HepG2 (cell line): ENCODE data around the gene POPDC2. TPM values are rescaled to one million over a fixed set of nuclear protein-coding genes. Genes with fewer than 3 reads are reported as not detected.

Experiments used
- ATAC-seq: fragments of 200-7000 bp; cut with Tn5 transposase; 3 replicates; pipeline ENCODE4 v1.9.1; 2020; ENCODE audit warnings: mild to moderate bottlenecking, moderate library complexity
- BruUV-seq: library from RNA; stranded (reverse); fragments of 400-500 nt; replicated peaks from 2 replicates; lab custom pipeline; 2021; lab: Mats Ljungman, UMichigan
- CTCF ChIA-PET: fragments of 300-600 bp; formaldehyde crosslinking; extraction: SDS; loops from one replicate; lab custom pipeline; 2021; ENCODE audit warnings: low total read pairs, inconsistent platforms, low intra/inter-chr PET ratio; lab: Yijun Ruan, JAX
- POLR2A ChIA-PET: fragments of 350-600 bp; sonication (Branson Sonifier 250); formaldehyde crosslinking; loops from one replicate; lab custom pipeline; 2020; ENCODE audit warnings: antibody characterized with exemption, inconsistent platforms; lab: Yijun Ruan, JAX
- DNase-seq: peaks from one replicate; pipeline ENCODE4 v3.0.0-alpha.2; 2015; ENCODE audit warnings: low spot score
- FAIRE-seq: peaks from 3 replicates; lab custom pipeline; 2011; peaks lifted over from hg19 to GRCh38; lab: Jason Lieb, UNC
- H2AFZ ChIP-seq: one replicate; pipeline ENCODE4 v1.6.1; 2011; ENCODE audit warnings: low read length, inconsistent platforms
- H3K27ac ChIP-seq: fragments of 300-600 bp; 3 replicates; pipeline ENCODE4 v1.8.0; 2011; ENCODE audit warnings: mixed run types, mild to moderate bottlenecking, mixed read lengths, low read length, inconsistent platforms; ENCODE audit not compliant: insufficient read depth; ENCODE audit errors: extremely low read length
- H3K27me3 ChIP-seq, 2 experiments: fragments of 200-600 bp in 1 of 2; 2 replicates in 1 of 2; 3 replicates in 1 of 2; pipeline versions ENCODE4 v1.6.0 to v1.8.0; 2011; ENCODE audit warnings: low read length in 2 of 2, mild to moderate bottlenecking in 2 of 2, moderate library complexity in 2 of 2, inconsistent platforms in 1 of 2; ENCODE audit not compliant: insufficient read depth in 2 of 2, control insufficient read depth in 1 of 2
- H3K36me3 ChIP-seq, 2 experiments: fragments of 200-600 bp in 1 of 2; replicated peaks in 1 of 2; 2 replicates in 1 of 2; 3 replicates in 1 of 2; pipeline versions ENCODE4 v1.5.1 to v1.8.0; 2011; ENCODE audit warnings: low read length in 2 of 2, inconsistent platforms in 1 of 2; ENCODE audit not compliant: insufficient read depth in 2 of 2, control insufficient read depth in 1 of 2
- H3K4me1 ChIP-seq: 2 replicates; pipeline ENCODE4 v1.5.1; 2012; ENCODE audit warnings: low read length, inconsistent platforms; ENCODE audit not compliant: insufficient read depth
- H3K4me2 ChIP-seq: 2 replicates; pipeline ENCODE4 v1.6.0; 2011; ENCODE audit warnings: low read depth, low read length, inconsistent platforms
- H3K4me3 ChIP-seq, 3 experiments: fragments of 200-600 bp in 1 of 3; sonication (generic), shearing (Covaris generic) in 1 of 3; replicated peaks in 1 of 3; 2 replicates each; pipeline ENCODE4 v1.5.1; 2011 to 2016; ENCODE audit warnings: low read length in 3 of 3, inconsistent platforms in 2 of 3, low read depth in 2 of 3, mild to moderate bottlenecking in 2 of 3, control low read depth in 1 of 3, mixed read lengths in 1 of 3; ENCODE audit not compliant: insufficient read depth in 1 of 3
- H3K79me2 ChIP-seq: one replicate; pipeline ENCODE4 v1.6.1; 2011; ENCODE audit warnings: low read length, inconsistent platforms; ENCODE audit not compliant: insufficient read depth
- H3K9ac ChIP-seq: 2 replicates; pipeline ENCODE4 v1.6.0; 2011; ENCODE audit warnings: mild to moderate bottlenecking, low read depth, low read length, inconsistent platforms; ENCODE audit not compliant: insufficient read depth
- H3K9me3 ChIP-seq: 2 replicates; pipeline ENCODE4 v1.5.1; 2012; ENCODE audit warnings: mild to moderate bottlenecking, low read length
- H4K20me1 ChIP-seq: 2 replicates; pipeline ENCODE4 v1.6.0; 2011; ENCODE audit warnings: inconsistent platforms, mild to moderate bottlenecking, low read length, moderate library complexity; ENCODE audit not compliant: insufficient read depth
- CEBPG ChIP-seq: IDR thresholded peaks from 2 replicates; pipeline ENCODE4 v1.6.1; 2016
- MED8 ChIP-seq: sonication (generic); formaldehyde crosslinking; IDR thresholded peaks from 2 replicates; pipeline ENCODE4 v1.8.1; 2023; ENCODE audit warnings: mild to moderate bottlenecking, missing genetic modification reagents; ENCODE audit not compliant: insufficient replicate concordance
- SP2 ChIP-seq: sonication (generic); formaldehyde crosslinking; IDR thresholded peaks from 2 replicates; pipeline ENCODE4 v1.5.1; 2020; ENCODE audit warnings: mild to moderate bottlenecking, missing genetic modification reagents
- ZNF260 ChIP-seq: sonication (generic); formaldehyde crosslinking; IDR thresholded peaks from 2 replicates; pipeline ENCODE4 v1.4.0; 2020; ENCODE audit warnings: missing genetic modification reagents, low read depth, mild to moderate bottlenecking, borderline replicate concordance
- WGBS: methylation state at CpG from one replicate; pipeline ENCODE4 v1.1.6; 2017; ENCODE audit warnings: low lambda C conversion rate; 5-methylcytosine and 5-hydroxymethylcytosine counted together
- in situ Hi-C: cut with HindIII; loops from 2 replicates; pipeline ENCODE4 v1.10.0; 2017; ENCODE audit warnings: low pct_unique_long_range_greater_than_20kb; ENCODE audit not compliant: extremely low pct_ligation_motif_present
- intact Hi-C: fragments of 100-400 bp; cut with micrococcal nuclease; formaldehyde crosslinking; loops from one replicate; pipeline ENCODE4 v1.10.0; 2022; ENCODE audit not compliant: unreplicated experiment
- polyA plus RNA-seq, 8 experiments: library from polyadenylated mRNA; depleted of rRNA in 3 of 8; stranded (reverse) in 7 of 8; unstranded in 1 of 8; fragments of >200 nt; fragmentation: Illumina TruSeq in 4 of 8; extraction: Trizol in 4 of 8; gene quantifications; 2 replicates each; pipeline versions ENCODE4 v1.2.1 to v1.2.3, GENCODE V29; 2011 to 2016; ENCODE audit warnings: low read depth in 4 of 8, missing spikeins in 1 of 8, mixed read lengths in 1 of 8; ENCODE audit not compliant: insufficient read depth in 1 of 8
- total RNA-seq, 5 experiments: library from RNA; depleted of rRNA; stranded (reverse); fragments of >200 nt; fragmentation: Illumina TruSeq; extraction: Trizol; gene quantifications; 2 replicates each; pipeline ENCODE4 v1.2.3, GENCODE V29; 2016; ENCODE audit warnings: low read depth in 1 of 5
- TF ChIP-seq, protein P1 (sequence below): sonication (generic); formaldehyde crosslinking; IDR thresholded peaks from 2 replicates; pipeline ENCODE4 v1.9.0; 2021; ENCODE audit warnings: missing genetic modification reagents, borderline replicate concordance
- TF ChIP-seq, protein P2 (sequence below): sonication (generic); formaldehyde crosslinking; IDR thresholded peaks from 2 replicates; pipeline ENCODE4 v1.4.0; 2020; ENCODE audit warnings: missing genetic modification reagents, borderline replicate concordance
- TF ChIP-seq, protein P3 (sequence below): sonication (generic); formaldehyde crosslinking; IDR thresholded peaks from 2 replicates; pipeline ENCODE4 v1.4.0; 2020; ENCODE audit warnings: mild to moderate bottlenecking, missing genetic modification reagents
- TF ChIP-seq, protein P4 (sequence below): IDR thresholded peaks from 2 replicates; pipeline ENCODE4 v1.6.1; 2012; ENCODE audit warnings: inconsistent platforms

The POPDC2 gene
- total and polyA plus RNA-seq, 2 of the 13 experiments (the other 11 are each of a cell fraction or from before 2014, with no cell fraction given) = 0.18 to 0.58 TPM

DNA sequence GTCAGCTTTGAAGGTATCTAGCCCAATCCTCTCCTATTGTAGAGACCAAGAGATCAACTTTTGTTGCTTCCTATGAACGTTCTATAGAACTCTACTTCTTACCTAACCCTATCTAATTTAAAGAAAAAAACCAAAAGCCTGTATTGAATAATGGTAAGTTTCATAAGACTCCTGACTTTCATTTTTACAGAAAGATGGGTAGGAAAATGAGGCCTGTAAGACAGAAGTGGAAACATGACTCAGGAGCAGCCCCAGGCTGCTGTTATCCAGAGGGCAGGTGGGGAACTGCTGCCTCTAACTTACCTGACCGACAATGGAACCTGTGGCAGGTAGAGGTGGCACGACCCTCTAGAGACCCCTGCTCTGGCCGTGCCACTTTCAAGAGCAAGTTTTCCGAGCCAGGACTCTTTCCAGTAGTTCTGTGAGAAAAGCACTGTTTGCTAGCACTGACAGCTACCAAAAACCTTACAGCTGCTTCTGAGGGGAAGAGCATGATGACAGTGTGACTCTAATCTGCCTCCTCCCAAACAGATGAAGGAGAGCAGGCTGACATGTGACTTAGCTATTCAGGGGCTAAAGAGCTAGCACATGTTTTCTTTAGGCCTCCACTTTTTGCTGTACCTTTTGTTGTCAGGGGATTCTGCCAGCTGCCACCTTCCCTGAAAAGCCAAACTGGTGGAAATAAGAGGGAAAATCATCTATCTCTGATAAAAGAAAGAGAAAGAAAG lies 17.5 kb downstream of the POPDC2 start:
- Histone ChIP-seq H3K4me1 (peaks cover 19% of the 10 kb centered on the region), H3K9ac (no peak overlapping the region), H3K4me3 (no peak overlapping the region), H3K9me3 (no peaks in the 10 kb centered on the region), H3K27ac (no peak overlapping the region), H2AFZ (no peak overlapping the region), H3K36me3 (no peaks in the 10 kb centered on the region), H3K79me2 (no peaks in the 10 kb centered on the region), H3K27me3 (no peaks in the 10 kb centered on the region), H3K4me2 (no peak overlapping the region), H4K20me1 (no peaks in the 10 kb centered on the region)
- DNase-seq (no peak), ATAC-seq (no peak), FAIRE-seq (no peak)
- intact Hi-C loops = no loop called here
- ChIA-PET CTCF (no interaction called here), POLR2A (no interaction called here)
- WGBS = 63% methylated on average over 5 of the region's 5 CpGs
- in situ Hi-C loops = no loop called here
- TF ChIP-seq SP2 (CRISPR knock-in tag) (no peak), ZNF260 (CRISPR knock-in tag) (no peak), CEBPG (CRISPR knock-in tag) (no peak), MED8 (CRISPR knock-in tag) (no peak)
- TF ChIP-seq, protein P1, sequence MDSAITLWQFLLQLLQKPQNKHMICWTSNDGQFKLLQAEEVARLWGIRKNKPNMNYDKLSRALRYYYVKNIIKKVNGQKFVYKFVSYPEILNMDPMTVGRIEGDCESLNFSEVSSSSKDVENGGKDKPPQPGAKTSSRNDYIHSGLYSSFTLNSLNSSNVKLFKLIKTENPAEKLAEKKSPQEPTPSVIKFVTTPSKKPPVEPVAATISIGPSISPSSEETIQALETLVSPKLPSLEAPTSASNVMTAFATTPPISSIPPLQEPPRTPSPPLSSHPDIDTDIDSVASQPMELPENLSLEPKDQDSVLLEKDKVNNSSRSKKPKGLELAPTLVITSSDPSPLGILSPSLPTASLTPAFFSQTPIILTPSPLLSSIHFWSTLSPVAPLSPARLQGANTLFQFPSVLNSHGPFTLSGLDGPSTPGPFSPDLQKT (CRISPR knock-in tag) = no peak
- TF ChIP-seq, protein P2, sequence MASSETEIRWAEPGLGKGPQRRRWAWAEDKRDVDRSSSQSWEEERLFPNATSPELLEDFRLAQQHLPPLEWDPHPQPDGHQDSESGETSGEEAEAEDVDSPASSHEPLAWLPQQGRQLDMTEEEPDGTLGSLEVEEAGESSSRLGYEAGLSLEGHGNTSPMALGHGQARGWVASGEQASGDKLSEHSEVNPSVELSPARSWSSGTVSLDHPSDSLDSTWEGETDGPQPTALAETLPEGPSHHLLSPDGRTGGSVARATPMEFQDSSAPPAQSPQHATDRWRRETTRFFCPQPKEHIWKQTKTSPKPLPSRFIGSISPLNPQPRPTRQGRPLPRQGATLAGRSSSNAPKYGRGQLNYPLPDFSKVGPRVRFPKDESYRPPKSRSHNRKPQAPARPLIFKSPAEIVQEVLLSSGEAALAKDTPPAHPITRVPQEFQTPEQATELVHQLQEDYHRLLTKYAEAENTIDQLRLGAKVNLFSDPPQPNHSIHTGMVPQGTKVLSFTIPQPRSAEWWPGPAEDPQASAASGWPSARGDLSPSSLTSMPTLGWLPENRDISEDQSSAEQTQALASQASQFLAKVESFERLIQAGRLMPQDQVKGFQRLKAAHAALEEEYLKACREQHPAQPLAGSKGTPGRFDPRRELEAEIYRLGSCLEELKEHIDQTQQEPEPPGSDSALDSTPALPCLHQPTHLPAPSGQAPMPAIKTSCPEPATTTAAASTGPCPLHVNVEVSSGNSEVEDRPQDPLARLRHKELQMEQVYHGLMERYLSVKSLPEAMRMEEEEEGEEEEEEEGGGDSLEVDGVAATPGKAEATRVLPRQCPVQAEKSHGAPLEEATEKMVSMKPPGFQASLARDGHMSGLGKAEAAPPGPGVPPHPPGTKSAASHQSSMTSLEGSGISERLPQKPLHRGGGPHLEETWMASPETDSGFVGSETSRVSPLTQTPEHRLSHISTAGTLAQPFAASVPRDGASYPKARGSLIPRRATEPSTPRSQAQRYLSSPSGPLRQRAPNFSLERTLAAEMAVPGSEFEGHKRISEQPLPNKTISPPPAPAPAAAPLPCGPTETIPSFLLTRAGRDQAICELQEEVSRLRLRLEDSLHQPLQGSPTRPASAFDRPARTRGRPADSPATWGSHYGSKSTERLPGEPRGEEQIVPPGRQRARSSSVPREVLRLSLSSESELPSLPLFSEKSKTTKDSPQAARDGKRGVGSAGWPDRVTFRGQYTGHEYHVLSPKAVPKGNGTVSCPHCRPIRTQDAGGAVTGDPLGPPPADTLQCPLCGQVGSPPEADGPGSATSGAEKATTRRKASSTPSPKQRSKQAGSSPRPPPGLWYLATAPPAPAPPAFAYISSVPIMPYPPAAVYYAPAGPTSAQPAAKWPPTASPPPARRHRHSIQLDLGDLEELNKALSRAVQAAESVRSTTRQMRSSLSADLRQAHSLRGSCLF (CRISPR knock-in tag) = no peak
- TF ChIP-seq, protein P3, sequence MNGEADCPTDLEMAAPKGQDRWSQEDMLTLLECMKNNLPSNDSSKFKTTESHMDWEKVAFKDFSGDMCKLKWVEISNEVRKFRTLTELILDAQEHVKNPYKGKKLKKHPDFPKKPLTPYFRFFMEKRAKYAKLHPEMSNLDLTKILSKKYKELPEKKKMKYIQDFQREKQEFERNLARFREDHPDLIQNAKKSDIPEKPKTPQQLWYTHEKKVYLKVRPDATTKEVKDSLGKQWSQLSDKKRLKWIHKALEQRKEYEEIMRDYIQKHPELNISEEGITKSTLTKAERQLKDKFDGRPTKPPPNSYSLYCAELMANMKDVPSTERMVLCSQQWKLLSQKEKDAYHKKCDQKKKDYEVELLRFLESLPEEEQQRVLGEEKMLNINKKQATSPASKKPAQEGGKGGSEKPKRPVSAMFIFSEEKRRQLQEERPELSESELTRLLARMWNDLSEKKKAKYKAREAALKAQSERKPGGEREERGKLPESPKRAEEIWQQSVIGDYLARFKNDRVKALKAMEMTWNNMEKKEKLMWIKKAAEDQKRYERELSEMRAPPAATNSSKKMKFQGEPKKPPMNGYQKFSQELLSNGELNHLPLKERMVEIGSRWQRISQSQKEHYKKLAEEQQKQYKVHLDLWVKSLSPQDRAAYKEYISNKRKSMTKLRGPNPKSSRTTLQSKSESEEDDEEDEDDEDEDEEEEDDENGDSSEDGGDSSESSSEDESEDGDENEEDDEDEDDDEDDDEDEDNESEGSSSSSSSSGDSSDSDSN (CRISPR knock-in tag) = no peak
- TF ChIP-seq, protein P4, sequence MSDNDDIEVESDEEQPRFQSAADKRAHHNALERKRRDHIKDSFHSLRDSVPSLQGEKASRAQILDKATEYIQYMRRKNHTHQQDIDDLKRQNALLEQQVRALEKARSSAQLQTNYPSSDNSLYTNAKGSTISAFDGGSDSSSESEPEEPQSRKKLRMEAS = no peak
- no TSS peak for BruUV-seq
